Epidermal melanocyte (primary cell): ENCODE measurements around the gene PLEKHG4B.
"Not testable (repeated sequence)": the region's sequence is repeated elsewhere in the genome, so short reads cannot be mapped to it uniquely, and the experiment has no call there.

Experiments
- DNase-seq: peaks from one replicate; pipeline ENCODE4 v3.0.0; 2011; ENCODE audit warnings: low spot score; ENCODE audit not compliant: insufficient read length

Gene PLEKHG4B

GRCh38 chr5:218457-219291 lies 126.7 kb downstream of the PLEKHG4B start:
- no peak for DNase-seq

GRCh38 chr5:219460-219863 lies 127.5 kb downstream of the PLEKHG4B start:
- no peak for DNase-seq

- DNase-seq, result no peak
These were observed 128.0 kb downstream of the PLEKHG4B start for GRCh38 chr5:219991-220390.

GRCh38 chr5:222951-223715 lies 131.2 kb downstream of the PLEKHG4B start:
- DNase-seq, result not testable (repeated sequence)

- DNase-seq, result no peak
These were observed 131.8 kb downstream of the PLEKHG4B start for GRCh38 chr5:223791-224190.

GRCh38 chr5:225334-225733 lies 133.4 kb downstream of the PLEKHG4B start:
- DNase-seq, result no peak

GRCh38 chr5:227375-227774 lies 135.4 kb downstream of the PLEKHG4B start:
- DNase-seq, result not testable (repeated sequence)

- no peak for DNase-seq
These were observed 136.9 kb downstream of the PLEKHG4B start for GRCh38 chr5:228886-229285.

- no peak for DNase-seq
These were observed 138.7 kb downstream of the PLEKHG4B start for GRCh38 chr5:230711-231110.

- DNase-seq, result no peak
These were observed 139.7 kb downstream of the PLEKHG4B start for GRCh38 chr5:231661-232060.

GRCh38 chr5:233426-233825 lies 141.5 kb downstream of the PLEKHG4B start:
- not testable (repeated sequence) for DNase-seq

- DNase-seq, result no peak
These were observed 142.5 kb downstream of the PLEKHG4B start for GRCh38 chr5:234450-234849.

GRCh38 chr5:235527-235926 lies 143.6 kb downstream of the PLEKHG4B start:
- not testable (repeated sequence) for DNase-seq

GRCh38 chr5:237931-238330 lies 146.0 kb downstream of the PLEKHG4B start:
- not testable (repeated sequence) for DNase-seq
